Stimulated activated CD4-positive, alpha-beta T cell treated with anti-CD3 and anti-CD28 coated beads, Interleukin-4, amount 100 ng/mL, for 48 hours (primary cell): Measurements from ENCODE around the gene SOHLH1.

Experiments used
- DNase-seq, 2 donors: peaks; one replicate each; pipeline ENCODE4 v3.0.0-alpha.2; 2020; ENCODE audit warnings: low read depth in 2 of 2

The SOHLH1 gene

DNA sequence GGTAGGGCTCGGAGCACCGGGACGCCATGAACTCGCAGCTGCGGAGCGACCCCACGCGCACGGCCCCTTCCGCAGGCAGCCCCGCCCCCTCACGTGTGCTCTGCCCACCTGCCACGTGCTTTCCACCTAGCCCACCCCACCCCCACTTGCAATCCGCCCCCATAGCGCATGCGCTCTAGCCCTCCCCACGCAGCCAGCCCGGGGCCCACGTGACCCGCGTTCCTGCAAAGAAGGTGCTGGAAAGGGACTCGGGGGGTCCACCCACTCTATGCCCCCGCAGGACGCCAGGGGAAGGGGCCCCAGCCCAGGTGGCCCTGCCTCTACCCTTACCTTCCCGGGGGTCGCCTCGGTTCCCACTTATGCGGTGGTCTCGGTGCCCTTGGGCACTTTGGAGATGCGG lies at the start of gene SOHLH1:
SOHLH1 (minus strand) TSS at position 42 of the 400 bp plus-strand sequence; CDS start at position 28, 14 bp downstream.
- no peak for DNase-seq

- no peak for DNase-seq
Observed at GRCh38 chr9:135748676-135749075, 49.4 kb upstream of the SOHLH1 start.

- DNase-seq = no peak
Observed at GRCh38 chr9:135747311-135747710, 48.0 kb upstream of the SOHLH1 start.

DNA sequence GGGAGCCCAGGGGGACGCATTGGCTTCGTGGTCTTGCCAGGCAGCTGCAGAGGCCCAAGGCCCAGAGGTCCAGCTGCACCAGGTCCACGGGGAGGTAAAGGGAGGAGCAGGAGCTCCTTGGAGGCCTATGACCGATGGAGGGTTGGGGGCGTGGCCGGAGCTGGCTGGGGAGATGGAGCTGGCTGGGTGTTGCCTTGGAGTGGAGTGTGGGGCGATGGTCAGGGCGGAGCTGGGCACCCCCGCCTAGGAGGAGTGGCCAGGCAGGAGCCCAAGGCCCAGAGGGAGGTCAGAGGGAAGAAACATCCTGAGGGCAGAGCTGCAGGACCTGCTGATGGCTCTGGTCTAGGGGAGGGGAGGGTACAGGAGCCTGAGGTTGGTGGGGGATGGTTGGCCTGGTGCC lies 47.3 kb upstream of the SOHLH1 start:
- DNase-seq = no peak

DNA sequence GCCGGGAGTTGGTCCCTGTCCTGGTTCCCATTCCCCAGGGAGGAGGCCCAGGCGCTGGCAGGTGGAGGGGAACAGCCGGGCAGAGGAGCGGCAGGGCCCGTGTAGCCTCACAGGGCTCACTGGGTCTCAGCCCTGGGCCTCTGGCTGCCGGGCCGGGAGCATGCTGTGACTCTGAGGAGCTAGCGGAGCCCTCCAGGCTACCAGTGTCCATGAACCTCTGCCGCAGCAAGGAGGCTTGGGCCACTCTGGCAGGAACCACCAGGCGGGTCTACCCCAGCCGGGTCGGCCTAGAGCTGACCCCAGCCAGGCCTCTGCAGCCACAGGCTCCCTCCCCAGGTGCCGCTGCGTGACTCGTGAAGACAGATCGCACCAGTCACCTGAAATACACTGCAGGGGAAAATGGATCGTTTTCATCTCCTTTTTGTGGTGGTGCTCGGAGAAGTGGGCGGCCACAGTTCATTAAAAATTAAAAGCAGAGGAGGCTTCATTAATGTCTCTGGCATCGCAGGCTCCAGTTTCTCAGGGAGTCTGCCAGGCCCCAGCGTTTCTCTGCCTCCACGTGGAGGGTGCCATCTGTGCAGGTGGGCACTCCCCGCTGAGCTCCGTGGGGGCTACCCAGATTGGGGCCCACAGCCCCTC lies 46.5 kb upstream of the SOHLH1 start:
- no peak for DNase-seq

DNA sequence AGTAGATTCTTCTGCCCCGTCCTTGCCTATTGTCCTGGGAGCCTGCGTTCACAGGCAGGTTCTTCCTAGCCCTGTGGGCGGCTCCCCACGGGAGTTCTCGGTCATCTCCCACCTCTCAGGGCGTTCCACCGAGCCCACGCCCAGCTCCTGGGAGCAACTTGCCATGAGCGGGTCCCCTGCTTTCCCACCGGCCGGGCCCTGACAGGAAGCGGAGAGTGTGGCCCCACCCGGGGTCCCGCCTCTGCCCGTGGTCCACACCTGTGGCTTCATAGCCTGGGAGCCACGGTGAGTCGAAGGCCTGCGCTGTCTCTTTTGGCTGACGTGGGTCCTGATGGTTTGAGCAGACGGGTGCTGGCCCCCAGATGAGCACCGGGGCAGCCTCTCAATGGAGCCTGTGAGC lies 45.9 kb upstream of the SOHLH1 start:
- DNase-seq = no peak

DNA sequence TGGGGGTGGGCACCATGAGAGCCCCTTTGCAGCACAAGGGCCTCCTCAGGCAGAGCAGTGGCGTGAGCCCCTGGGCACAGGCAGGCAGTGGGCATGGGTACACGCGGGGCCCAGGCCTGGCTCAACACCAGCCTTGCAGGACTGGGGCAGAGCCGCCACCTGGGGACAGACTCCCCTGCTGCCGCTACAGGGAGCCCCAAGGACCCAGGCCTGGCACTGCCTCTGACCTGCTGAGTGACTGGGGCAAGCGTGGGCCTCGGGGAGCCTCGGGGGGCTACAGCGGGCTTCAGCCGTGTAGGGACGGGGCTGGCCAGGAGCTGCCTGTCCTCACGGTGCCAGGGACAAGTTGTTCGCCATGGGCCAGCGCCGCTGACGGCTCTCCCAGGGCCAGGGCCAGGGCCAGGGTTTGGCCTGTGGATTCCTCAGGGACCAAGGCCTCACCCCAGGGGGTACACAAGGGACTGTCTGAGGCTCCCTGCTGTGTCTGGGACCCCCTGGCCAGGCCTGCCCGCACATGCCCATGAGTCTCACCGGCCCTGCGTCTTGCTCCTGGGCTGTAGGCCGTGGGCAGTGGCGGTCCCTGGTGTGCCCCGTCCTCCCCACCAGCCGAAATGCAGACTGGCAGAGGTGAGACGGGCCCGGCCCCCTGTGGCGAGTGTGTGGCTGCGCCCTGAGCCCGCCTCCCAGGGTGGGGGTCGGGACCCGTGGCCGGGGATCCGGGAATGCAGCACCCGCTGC lies 45.2 kb upstream of the SOHLH1 start:
- no peak for DNase-seq

DNA sequence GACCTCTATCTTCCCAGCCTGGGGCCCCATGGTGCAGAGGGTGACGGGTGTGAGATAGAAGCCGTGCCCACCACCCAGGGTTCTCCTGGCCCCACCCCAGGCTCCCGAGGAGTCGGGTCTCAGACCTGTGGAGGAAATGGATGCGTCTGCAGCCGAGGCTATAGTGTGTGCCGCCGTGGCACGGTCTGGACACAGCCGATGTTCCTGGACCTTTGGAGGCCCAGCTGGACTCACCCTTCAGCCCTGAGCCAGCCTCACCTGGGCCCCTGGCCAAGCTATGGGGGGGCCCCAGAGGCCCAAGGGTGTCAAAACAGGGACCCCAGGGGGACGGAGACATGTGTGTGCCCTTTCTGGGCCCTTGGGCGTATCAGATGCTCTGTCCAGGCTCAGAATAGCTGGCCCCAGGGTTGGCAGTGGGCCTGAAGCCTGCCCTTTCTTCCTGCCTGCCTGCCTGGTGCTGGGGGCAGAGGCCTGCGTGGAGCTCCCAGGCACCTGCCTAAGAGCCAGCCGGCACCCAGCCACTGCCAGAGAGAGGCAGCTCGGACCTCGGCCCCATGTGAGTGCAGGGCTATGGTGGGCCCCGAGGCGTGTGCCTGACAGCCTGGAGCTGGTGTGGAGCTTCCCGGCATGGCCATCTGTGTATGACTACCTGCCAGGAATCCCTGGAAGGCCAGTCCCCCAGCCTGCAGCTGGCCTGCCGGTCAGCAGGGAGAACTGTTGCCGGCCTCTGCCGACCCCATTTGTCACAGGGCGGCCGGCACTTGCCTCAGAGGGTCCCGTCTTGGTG lies 44.5 kb upstream of the SOHLH1 start:
- DNase-seq = no peak

DNA sequence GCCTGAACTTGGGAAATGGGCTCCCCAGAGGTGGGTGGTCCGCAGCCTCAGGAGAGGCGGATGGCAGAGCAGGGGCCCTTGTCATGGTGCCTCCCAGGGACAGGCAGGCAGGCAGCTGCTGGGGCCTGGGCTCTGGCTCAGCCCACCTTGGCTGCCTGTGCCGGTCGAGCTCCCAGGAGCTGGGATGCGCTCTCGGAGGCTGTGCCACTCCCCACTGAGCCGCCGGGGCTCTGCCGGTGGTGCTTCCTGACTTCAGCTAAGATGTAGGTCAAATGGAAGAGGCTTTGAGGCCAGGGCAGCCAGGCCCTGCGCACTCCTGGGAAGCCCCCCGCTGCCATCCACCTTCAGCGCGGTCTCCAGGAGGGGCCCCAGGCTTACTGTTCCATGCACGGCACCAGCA lies 43.7 kb upstream of the SOHLH1 start:
- no peak for DNase-seq

DNA sequence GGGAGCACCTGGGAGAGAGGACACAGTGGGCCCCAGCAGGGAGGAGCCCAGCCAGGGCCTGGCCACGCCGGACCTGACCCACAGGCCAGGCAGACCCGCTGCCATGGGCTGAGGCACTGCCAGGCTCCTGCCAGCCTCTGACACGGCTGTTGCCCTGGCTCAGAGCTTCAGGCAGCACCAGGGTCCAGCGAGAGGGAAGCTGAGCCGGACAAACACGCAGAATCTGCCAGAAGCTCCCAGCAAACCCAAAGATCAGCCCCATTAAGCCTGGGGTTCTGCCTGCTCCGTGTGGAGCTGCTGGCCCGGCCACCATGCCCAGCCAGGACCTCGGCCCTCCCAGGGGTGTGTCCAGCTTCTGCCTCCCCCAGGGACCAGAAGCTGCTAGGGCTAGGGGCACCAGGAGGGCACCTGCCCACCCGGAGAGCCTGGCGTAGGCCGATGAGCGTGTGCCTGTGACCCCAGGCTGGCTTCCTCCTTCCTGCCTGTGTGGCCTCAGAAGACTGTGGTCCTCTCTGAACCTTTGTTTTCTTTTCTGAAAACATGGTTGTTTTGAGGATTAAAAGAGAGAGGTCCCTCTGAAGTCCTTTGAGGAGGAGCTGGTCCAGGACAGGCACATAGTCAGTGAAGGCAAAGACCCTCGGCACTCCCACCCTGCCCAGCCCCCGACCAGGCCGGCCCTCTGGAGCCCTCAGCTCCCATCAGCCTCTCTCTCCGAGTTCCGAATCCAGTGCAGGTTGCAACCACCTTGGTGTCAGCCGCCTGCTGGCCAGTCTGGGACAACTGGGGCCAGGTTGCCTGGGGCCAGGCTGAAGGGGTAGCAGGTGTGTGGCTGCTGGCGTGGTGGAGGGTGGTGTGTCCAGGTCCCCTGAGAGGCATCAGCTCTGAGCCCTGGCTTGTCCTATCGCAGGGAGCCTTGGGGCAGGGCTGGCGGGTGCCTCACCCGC lies 42.3 kb upstream of the SOHLH1 start:
- DNase-seq = no peak

GRCh38 chr9:135739271-135740220 lies 40.3 kb upstream of the SOHLH1 start:
- DNase-seq = no peak

- no peak for DNase-seq
Observed at GRCh38 chr9:135737840-135738521, 38.7 kb upstream of the SOHLH1 start.

- DNase-seq = no peak
Observed at GRCh38 chr9:135736979-135737839, 37.9 kb upstream of the SOHLH1 start.

DNA sequence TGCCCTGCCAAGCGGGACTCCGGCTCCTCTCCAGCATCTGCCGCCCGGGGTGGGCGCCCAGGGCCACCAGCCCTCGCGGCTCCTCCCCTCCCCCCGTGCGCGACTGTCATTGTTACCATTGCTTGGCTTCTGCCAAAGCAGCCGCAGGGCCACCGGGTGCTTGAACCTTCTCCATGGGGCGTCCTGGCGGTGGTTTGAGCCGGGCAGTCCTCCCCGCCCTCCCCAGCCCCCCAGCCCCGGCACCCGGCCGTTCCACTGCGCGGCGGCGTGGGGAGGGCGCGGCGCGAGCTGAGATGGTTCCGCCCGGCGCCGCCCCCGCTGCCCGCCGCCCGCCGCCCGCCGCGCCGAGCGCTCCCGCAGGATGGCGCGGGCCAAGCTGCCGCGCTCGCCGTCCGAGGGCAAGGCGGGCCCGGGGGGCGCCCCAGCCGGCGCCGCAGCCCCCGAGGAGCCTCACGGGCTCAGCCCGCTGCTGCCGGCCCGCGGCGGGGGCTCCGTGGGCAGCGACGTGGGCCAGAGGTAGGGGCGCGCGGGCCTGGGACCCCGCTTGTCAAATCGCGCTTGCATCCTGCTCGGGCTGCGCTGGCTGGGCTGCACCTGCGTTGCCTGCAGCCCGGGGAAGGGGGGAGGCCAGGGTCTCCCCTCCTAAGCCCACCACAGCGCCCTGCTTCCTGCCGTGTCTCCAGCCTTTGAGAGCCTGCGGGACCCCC lies 37.1 kb upstream of the SOHLH1 start:
- DNase-seq = no peak

DNA sequence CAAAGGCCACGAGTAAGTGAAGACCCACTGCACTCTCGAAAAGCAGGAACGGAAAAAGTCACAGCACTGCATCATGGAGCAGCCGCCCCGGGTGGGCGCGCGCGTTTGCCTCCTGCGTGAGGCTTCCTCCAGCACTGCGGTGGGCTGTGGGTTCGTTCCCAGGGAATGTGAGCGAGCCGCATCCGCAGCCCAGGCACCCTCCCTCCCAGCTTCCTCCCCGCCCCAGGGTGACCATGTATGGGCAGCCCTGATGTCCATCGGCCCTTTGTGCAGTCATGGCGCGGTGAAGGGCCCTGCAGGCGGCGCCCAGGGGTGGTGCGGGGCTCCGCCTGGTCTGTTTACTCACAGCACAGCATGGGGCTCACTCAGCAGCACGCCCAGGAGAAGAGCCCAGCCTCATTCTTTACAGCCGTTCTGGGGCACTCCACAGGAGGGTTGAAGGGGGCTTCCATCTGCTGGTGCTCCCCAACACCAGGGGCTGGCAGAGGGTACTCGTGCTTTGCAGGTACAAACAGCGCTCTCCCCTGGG lies 35.4 kb upstream of the SOHLH1 start:
- no peak for DNase-seq

GRCh38 chr9:135732569-135733257 lies 33.4 kb upstream of the SOHLH1 start:
- no peak for DNase-seq

DNA sequence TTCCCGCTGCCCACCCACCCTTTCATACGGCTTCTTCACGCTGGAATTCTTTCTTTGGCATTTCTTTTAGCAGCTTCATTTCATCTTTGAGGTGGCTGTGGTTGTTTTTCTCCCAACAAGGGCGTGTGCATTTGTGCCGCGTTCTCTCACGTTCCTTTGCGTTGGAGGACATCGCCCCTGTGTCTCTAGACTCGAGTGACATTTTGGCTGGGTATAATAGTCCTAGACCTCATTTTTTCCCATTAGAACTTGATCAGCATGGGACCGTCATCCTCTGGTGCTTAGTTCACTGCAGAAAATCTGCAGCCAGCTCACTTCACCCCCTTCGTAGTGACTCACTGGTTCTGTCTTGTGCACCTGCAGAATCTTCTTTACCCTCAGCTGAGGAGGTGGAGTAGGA lies 32.2 kb upstream of the SOHLH1 start:
- DNase-seq = no peak
